AG09309 (cell line): Measurements from ENCODE around the gene ATP1A4.

Experiments used
- DNase-seq: peaks from one replicate; pipeline ENCODE4 v3.0.0-alpha.2; 2010; ENCODE audit warnings: low read depth
- H3K4me3 ChIP-seq: 2 replicates; pipeline ENCODE4 v1.5.1; 2011; ENCODE audit warnings: mild to moderate bottlenecking, low read depth, low read length, moderate library complexity; ENCODE audit not compliant: control insufficient read depth
- CTCF ChIP-seq: IDR thresholded peaks from 2 replicates; pipeline ENCODE4 v1.5.1; 2011; ENCODE audit warnings: mild to moderate bottlenecking, low read depth, low read length, inconsistent platforms; ENCODE audit not compliant: insufficient read depth, control insufficient read depth; ENCODE audit errors: missing control alignments

Gene ATP1A4

GRCh38 chr1:160209321-160210046 lies 58.1 kb downstream of the ATP1A4 start:
- no peak for DNase-seq
- no peak overlapping the region for H3K4me3 ChIP-seq
- TF ChIP-seq CTCF: no peak

- H3K4me3 ChIP-seq: no peak overlapping the region
- no peak for TF ChIP-seq CTCF
- no peak for DNase-seq
Measured at GRCh38 chr1:160210561-160210960, 59.2 kb downstream of the ATP1A4 start.

- no peak for TF ChIP-seq CTCF
- no peak for DNase-seq
- no peak overlapping the region for H3K4me3 ChIP-seq
Measured at GRCh38 chr1:160211046-160211790, 59.8 kb downstream of the ATP1A4 start.

- DNase-seq: no peak
- H3K4me3 ChIP-seq: no peak overlapping the region
- TF ChIP-seq CTCF: no peak
Measured at GRCh38 chr1:160214481-160215140, 63.2 kb downstream of the ATP1A4 start.

- no peak overlapping the region for H3K4me3 ChIP-seq
- DNase-seq: no peak
- no peak for TF ChIP-seq CTCF
Measured at GRCh38 chr1:160216301-160216700, 64.9 kb downstream of the ATP1A4 start.

GRCh38 chr1:160217481-160218051 lies 66.2 kb downstream of the ATP1A4 start:
- H3K4me3 ChIP-seq: no peak overlapping the region
- no peak for DNase-seq
- TF ChIP-seq CTCF: no peak
